Breast epithelium (tissue), 4 donors: ENCODE data around the gene GTPBP8. TPM values are rescaled to one million over a fixed set of nuclear protein-coding genes. Genes with fewer than 3 reads are reported as not detected.
"Not testable (repeated sequence)": the region's sequence is repeated elsewhere in the genome, so short reads cannot be mapped to it uniquely, and the experiment has no call there.

ENCODE experiments used
- DNase-seq, 2 donors: peaks; one replicate each; pipeline ENCODE4 v3.0.0-alpha.2; 2019; ENCODE audit warnings: low spot score in 2 of 2
- H3K27ac ChIP-seq, 2 donors: fragments of 200-600 bp; sonication (generic) in 1 of 2; one replicate each; pipeline ENCODE4 v1.5.1; 2016 to 2019; ENCODE audit warnings: mild to moderate bottlenecking in 1 of 2
- H3K27me3 ChIP-seq, 2 donors: fragments of 200-600 bp; sonication (generic) in 1 of 2; one replicate each; pipeline versions ENCODE4 v1.5.1 to v1.6.0; 2017 to 2019; ENCODE audit warnings: control low read depth in 1 of 2, mild to moderate bottlenecking in 1 of 2
- H3K36me3 ChIP-seq: fragments of 200-600 bp; one replicate; pipeline ENCODE4 v1.5.1; 2019
- H3K4me1 ChIP-seq, 2 donors: fragments of 200-600 bp; sonication (generic); one replicate each; pipeline ENCODE4 v1.5.1; 2016 to 2019; ENCODE audit warnings: control low read depth in 1 of 2
- H3K4me3 ChIP-seq, 3 donors: fragments of 200-600 bp; sonication (generic); 1 replicate in 2 of 3; 2 replicates in 1 of 3; pipeline ENCODE4 v1.5.1; 2016 to 2019; ENCODE audit warnings: mild to moderate bottlenecking in 3 of 3, moderate library complexity in 2 of 3
- H3K9me3 ChIP-seq, 2 donors: fragments of 200-600 bp; sonication (generic) in 1 of 2; one replicate each; pipeline ENCODE4 v1.5.1; 2016 to 2019; ENCODE audit warnings: control low read depth in 1 of 2
- CTCF ChIP-seq, 3 donors: fragments of 450-650 bp; IDR thresholded peaks; one replicate each; pipeline ENCODE4 v1.5.1; 2016 to 2017; ENCODE audit warnings: antibody characterized with exemption in 3 of 3, mild to moderate bottlenecking in 3 of 3, moderate library complexity in 3 of 3
- POLR2A ChIP-seq: fragments of 450-650 bp; IDR thresholded peaks from one replicate; pipeline ENCODE4 v1.6.1; 2016; ENCODE audit warnings: antibody characterized with exemption, mild to moderate bottlenecking, moderate library complexity
- POLR2AphosphoS5 ChIP-seq, 3 donors: sonication (generic); formaldehyde crosslinking; IDR thresholded peaks; one replicate each; pipeline ENCODE4 v1.6.1; 2017; ENCODE audit warnings: antibody characterized with exemption in 3 of 3
- intact Hi-C: fragments of 100-400 bp; cut with DNase I; formaldehyde crosslinking; loops from one replicate; pipeline ENCODE4 v1.15.1; 2023; ENCODE audit warnings: low total_unique reads
- total RNA-seq, 3 donors: library from RNA; depleted of rRNA; stranded (reverse); fragments of >200 nt; gene quantifications; one replicate each; pipeline ENCODE4 v1.1.0, GENCODE V29; 2016

GTPBP8 gene
- total RNA-seq, 3 donors from 2014 or later: 23.4 to 32.8 (median 24.2) TPM

GRCh38 chr3:113039546-113039945 lies 48.8 kb downstream of the GTPBP8 start:
- Histone ChIP-seq H3K36me3 (no peaks in the 10 kb centered on the region), H3K4me1 (no peaks in the 10 kb centered on the region), H3K4me3 (no peak overlapping the region), H3K27me3 (no peaks in the 10 kb centered on the region), H3K27ac (no peak overlapping the region), H3K9me3 (no peaks in the 10 kb centered on the region)
- intact Hi-C loops: no loop called here
- TF ChIP-seq POLR2AphosphoS5 (IDR thresholded peaks at IDR 0.05): no peak
- no peak for TF ChIP-seq POLR2A
- no peak for TF ChIP-seq CTCF (IDR thresholded peaks at IDR 0.05)
- no peak for DNase-seq

- H3K36me3 ChIP-seq: no peaks in the 10 kb centered on the region
- H3K9me3 ChIP-seq: no peaks in the 10 kb centered on the region
- no peak overlapping the region for H3K27ac ChIP-seq
Observed at GRCh38 chr3:113040231-113040630, 49.4 kb downstream of the GTPBP8 start.

GRCh38 chr3:113043686-113044085 lies 52.9 kb downstream of the GTPBP8 start:
- Histone ChIP-seq H3K4me3 (no peak overlapping the region), H3K27ac (no peak overlapping the region), H3K36me3 (no peaks in the 10 kb centered on the region), H3K27me3 (no peaks in the 10 kb centered on the region), H3K4me1 (no peaks in the 10 kb centered on the region), H3K9me3 (no peaks in the 10 kb centered on the region)
- TF ChIP-seq POLR2A: no peak
- no peak for TF ChIP-seq POLR2AphosphoS5 (IDR thresholded peaks at IDR 0.05)
- TF ChIP-seq CTCF (IDR thresholded peaks at IDR 0.05): no peak
- intact Hi-C loops: no loop called here
- no peak for DNase-seq

More at GRCh38 chr3:113040231-113040630, 49.4 kb downstream of the GTPBP8 start:
- no peak for DNase-seq
- Histone ChIP-seq H3K27me3 (no peaks in the 10 kb centered on the region), H3K4me3 (no peak overlapping the region), H3K4me1 (no peaks in the 10 kb centered on the region)
- TF ChIP-seq POLR2A (no peak), POLR2AphosphoS5 (IDR thresholded peaks at IDR 0.05) (no peak), CTCF (IDR thresholded peaks at IDR 0.05) (no peak)
- intact Hi-C loops: no loop called here

GRCh38 chr3:113046186-113046965 lies 55.6 kb downstream of the GTPBP8 start:
- H3K27ac ChIP-seq, H3K36me3 ChIP-seq, H3K4me3 ChIP-seq, H3K27me3 ChIP-seq, DNase-seq, H3K9me3 ChIP-seq, intact Hi-C loops, H3K4me1 ChIP-seq: not testable (repeated sequence)

- intact Hi-C loops: loop anchor here (10.0 kb wide), 1 partner anchor 233 kb away; no protein-coding TSS in a partner anchor
- Histone ChIP-seq H3K9me3 (no peaks in the 10 kb centered on the region), H3K4me1 (peaks cover 0 to 3% of the 10 kb centered on the region in 2 donors), H3K36me3 (no peaks in the 10 kb centered on the region), H3K27ac (peak overlapping the region; percentile 46 to 56), H3K4me3 (peak overlapping the region in 2 of 3 donors; percentile 8 to 30), H3K27me3 (no peaks in the 10 kb centered on the region)
- peak; percentile 75 to 86 for DNase-seq
- TF ChIP-seq POLR2A: no peak
- TF ChIP-seq POLR2AphosphoS5 (IDR thresholded peaks at IDR 0.05): peak; percentile 66 to 89 (median 75)
- peak; percentile 97 to 98 (median 97) for TF ChIP-seq CTCF (IDR thresholded peaks at IDR 0.05)
Observed at GRCh38 chr3:113051302-113051711, 60.5 kb downstream of the GTPBP8 start.

Other genes starting within 250 kb of the GTPBP8 start
- not detected for gene CD200R1L, start 144.1 kb upstream of the GTPBP8 start, total RNA-seq
- gene CD200R1, start 15.9 kb upstream of the GTPBP8 start, total RNA-seq: 1 to 10 TPM in 2 of 3 donors, under 1 TPM in 1; 0.66 to 3.4 (median 1.3) TPM
- 10 to 100 TPM; 48.8 to 56.6 (median 55.1) TPM for gene BOC, start 220.6 kb downstream of the GTPBP8 start, total RNA-seq